PFSK-1 (cell line): Measurements from ENCODE around the gene VSIG10.

ENCODE experiments used
- FOXP2 ChIP-seq: optimal IDR thresholded peaks from 2 replicates; pipeline ENCODE3; 2011; ENCODE audit warnings: borderline replicate concordance, control low read depth, inconsistent platforms; ENCODE audit not compliant: insufficient read depth; ENCODE audit errors: extremely low read length, extremely low read depth
- POLR2AphosphoS5 ChIP-seq: IDR thresholded peaks from 2 replicates; pipeline ENCODE4 v1.6.1; 2012; ENCODE audit warnings: low read depth, mild to moderate bottlenecking, control low read depth, low read length, moderate library complexity
- SIN3A ChIP-seq: IDR thresholded peaks from 2 replicates; pipeline ENCODE4 v1.6.1; 2012; ENCODE audit warnings: mild to moderate bottlenecking, low read length, moderate library complexity, borderline replicate concordance; ENCODE audit not compliant: insufficient read depth
- TAF1 ChIP-seq: IDR thresholded peaks from 2 replicates; pipeline ENCODE4 v1.6.1; 2012; ENCODE audit warnings: low read length, control low read depth, borderline replicate concordance; ENCODE audit not compliant: insufficient read depth
- TF ChIP-seq, protein P1 (sequence below), 2 experiments: IDR thresholded peaks; 2 replicates each; pipeline versions ENCODE4 v1.6.1 to v1.8.0; 2011 to 2012; ENCODE audit warnings: low read depth in 2 of 2, low read length in 2 of 2, control low read depth in 1 of 2, inconsistent platforms in 1 of 2, mild to moderate bottlenecking in 1 of 2, moderate library complexity in 1 of 2; ENCODE audit not compliant: insufficient read depth in 1 of 2

Gene VSIG10

DNA sequence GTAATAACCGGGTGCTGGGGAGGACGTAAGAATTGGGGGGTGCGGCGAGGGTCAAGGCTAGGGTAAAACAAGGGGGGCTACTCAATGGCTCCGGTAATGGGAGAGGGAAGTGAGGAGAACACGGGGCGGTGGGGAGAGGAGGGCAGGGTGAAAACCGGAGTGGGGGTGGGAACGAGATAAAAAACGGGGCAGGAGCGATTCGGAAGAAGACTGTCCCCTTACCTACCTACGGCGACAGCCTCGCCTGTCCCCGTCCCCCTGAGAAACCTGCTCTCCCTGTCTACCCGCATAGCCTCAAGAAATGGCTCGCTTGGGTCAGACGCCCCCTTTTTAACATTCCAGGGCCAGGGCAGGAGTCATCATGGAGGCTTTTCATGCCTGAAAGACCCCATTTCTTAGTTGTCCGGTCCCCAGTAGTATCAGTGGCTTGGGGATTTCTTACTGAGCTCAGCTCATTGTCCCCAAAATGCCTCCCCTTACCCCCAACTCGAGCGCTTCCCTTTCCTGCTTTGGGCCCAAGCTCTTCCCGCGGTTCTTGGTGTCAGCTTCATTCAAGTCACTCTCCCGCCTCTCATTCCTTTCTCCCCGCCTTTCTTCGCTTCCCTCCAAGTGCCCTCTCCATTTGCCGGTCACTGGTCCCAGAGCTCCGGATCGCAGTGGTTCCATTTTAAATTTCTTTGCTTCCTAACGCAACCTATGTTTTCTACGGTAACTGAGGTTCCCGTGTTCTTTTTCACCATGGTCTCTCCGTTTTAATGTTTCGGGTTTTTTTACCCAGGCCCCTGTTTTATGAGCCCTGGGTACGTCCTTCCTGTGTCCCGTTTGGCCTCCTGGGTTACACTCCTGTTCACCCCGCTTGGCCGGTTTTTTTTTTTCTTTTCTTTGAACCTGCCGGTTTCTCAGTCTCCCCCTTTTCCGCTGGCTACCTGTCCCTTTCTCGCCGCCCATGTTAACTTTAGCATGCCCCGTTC lies 41.7 kb downstream of the VSIG10 start:
- TF ChIP-seq TAF1 (no peak), SIN3A (no peak), FOXP2 (no peak), POLR2AphosphoS5 (no peak)
- TF ChIP-seq, protein P1, sequence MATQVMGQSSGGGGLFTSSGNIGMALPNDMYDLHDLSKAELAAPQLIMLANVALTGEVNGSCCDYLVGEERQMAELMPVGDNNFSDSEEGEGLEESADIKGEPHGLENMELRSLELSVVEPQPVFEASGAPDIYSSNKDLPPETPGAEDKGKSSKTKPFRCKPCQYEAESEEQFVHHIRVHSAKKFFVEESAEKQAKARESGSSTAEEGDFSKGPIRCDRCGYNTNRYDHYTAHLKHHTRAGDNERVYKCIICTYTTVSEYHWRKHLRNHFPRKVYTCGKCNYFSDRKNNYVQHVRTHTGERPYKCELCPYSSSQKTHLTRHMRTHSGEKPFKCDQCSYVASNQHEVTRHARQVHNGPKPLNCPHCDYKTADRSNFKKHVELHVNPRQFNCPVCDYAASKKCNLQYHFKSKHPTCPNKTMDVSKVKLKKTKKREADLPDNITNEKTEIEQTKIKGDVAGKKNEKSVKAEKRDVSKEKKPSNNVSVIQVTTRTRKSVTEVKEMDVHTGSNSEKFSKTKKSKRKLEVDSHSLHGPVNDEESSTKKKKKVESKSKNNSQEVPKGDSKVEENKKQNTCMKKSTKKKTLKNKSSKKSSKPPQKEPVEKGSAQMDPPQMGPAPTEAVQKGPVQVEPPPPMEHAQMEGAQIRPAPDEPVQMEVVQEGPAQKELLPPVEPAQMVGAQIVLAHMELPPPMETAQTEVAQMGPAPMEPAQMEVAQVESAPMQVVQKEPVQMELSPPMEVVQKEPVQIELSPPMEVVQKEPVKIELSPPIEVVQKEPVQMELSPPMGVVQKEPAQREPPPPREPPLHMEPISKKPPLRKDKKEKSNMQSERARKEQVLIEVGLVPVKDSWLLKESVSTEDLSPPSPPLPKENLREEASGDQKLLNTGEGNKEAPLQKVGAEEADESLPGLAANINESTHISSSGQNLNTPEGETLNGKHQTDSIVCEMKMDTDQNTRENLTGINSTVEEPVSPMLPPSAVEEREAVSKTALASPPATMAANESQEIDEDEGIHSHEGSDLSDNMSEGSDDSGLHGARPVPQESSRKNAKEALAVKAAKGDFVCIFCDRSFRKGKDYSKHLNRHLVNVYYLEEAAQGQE (IDR thresholded peaks at IDR 0.05; ENCODE audit: insufficient read depth in 1 of 2, low read depth in 2 of 2, low read length in 2 of 2), result no peak

DNA sequence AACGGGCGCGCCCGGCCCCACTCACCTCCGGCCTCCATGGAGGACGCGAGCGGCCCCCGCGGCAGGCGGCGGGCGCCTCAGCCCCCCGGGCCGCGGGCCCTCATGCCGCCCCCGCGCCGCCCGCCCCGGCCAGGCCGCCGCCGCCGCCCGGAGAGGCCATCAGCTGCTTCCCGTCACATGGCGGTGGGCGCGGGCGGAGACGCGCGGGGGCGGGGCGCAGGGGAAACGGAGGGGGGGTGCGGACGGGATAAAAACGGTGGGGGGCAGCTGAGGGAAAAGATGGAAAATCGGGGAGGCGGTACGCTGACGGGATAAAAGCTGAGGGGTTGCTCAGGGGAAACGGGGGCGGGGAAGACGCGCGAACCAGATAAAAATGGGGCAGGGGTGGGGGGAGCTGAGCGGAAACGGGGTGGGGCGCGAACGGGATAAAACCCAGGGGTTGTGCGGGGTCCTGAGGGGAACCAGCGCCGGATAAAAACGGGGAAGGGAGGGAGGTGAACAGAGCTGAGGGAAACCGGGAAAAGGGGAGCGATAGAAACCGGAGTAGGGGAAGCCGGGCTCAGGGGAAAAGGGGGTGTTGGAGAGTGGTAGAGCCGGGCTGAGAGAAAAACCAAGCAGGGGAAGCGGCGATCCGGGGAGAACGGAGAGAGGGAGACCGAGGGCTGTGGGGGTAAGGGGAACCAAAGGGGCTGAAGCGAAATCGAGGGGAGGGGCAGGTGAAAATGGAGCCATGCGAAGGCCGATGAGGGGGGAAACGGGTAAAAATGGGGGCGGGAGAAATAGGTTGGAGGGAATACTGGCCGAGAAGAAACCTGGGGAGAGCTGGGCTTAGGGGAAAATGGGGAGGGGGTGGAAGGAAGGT lies 42.6 kb downstream of the VSIG10 start, which contains the start of gene WSB2:
Gene WSB2 (minus strand): TSS at position 169 of the 862 bp plus-strand sequence. CDS start 131 bp downstream, at position 38.
- no peak for TF ChIP-seq SIN3A
- no peak for TF ChIP-seq POLR2AphosphoS5
- no peak for TF ChIP-seq FOXP2
- no peak for TF ChIP-seq TAF1

DNA sequence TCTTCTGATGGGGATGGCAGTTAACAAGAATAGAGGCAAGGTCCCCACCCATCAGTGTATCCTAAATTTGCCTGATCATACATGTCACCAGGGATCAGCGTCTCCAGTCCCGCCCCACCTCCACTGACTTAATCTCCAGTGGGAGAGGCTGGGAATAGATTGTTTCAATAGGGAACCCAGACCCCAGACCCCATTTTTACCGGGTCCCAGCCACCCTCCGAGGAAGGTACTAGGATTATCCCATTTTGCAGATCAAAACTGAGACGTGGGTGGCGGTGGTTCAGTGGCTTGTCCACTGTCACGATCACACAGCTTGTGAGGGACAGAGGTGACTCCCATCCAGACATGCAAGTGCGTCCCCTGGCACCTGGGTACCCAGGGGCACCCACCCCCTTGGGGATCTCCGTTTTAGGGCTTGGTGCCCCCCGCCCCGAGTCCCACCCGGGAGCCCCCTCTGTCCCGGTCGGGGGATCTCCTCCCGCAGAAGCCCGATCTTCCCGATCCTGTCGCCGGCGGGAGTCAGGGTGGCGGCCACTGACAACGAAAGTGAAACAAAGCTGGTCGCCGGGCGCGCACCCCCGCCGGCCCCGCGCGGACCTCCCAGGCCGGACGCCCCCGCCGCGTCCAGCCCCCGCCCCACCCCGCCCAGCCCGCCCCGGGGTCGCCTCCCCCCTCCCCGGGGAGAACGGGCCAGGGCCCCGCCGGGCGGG lies 43.4 kb downstream of the VSIG10 start:
- no peak for TF ChIP-seq FOXP2
- no peak for TF ChIP-seq POLR2AphosphoS5
- TF ChIP-seq SIN3A, result no peak
- no peak for TF ChIP-seq TAF1
- TF ChIP-seq, protein P1 (IDR thresholded peaks at IDR 0.05; ENCODE audit: insufficient read depth in 1 of 2, low read depth in 2 of 2, low read length in 2 of 2), result no peak

DNA sequence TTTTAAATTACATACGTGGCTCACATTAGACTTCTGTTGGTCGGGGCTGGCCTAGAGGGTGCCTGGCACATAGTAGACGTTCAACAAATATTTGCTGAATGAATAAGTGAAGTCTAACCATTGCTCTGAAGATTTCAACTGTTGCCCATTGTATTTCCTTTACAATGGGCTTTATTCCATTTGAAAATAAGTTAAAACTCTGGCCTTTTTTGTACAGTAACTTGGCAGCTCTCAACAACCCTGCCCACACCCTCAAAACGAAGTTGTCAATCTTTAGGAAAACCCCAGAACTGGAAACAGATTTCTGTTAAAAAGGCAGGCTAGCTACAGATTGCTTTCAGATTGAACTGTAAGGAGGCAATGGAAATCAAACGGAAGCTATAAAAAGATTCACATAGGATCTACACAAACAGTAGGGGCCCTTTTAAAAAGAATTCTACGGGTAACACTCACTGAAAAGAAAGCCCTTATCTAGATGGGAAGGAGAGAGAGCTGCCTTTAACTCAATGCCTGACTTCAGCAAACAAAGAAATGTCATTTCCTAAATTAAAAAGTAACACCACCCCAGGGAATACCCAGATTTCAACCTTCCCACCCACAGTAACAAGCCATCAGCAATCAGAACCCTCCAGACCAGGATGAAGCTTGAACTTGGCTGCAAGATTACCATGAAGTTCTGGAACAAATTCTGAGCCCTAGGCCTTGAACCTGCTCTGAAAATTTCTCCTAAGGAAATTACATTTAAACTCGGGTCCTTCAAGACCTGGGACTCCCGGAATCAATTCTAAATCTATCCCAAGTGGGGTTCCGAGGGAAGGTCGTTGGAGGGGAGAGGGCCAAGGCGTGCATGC lies 44.2 kb downstream of the VSIG10 start:
- TF ChIP-seq, protein P1 (IDR thresholded peaks at IDR 0.05; ENCODE audit: insufficient read depth in 1 of 2, low read depth in 2 of 2, low read length in 2 of 2), result no peak
- TF ChIP-seq SIN3A (no peak), FOXP2 (no peak)
